A549 (cell line): Measurements from ENCODE around the gene TTLL1. TPM values are rescaled to one million over a fixed set of nuclear protein-coding genes. Genes with fewer than 3 reads are reported as not detected.
A peak's percentile ranks its signal among the peaks of the same experiment; 100 is the strongest.

ENCODE experiments used
- ATAC-seq, 2 experiments: fragments of 200-7000 bp in 1 of 2; fragments of >200 bp in 1 of 2; cut with Nextera tagmentation in 1 of 2; cut with Tn5 transposase in 1 of 2; 3 replicates each; pipeline versions ENCODE4 v1.8.0 to v1.9.1; 2018 to 2020; ENCODE audit warnings: mild to moderate bottlenecking in 1 of 2, moderate library complexity in 1 of 2
- CTCF ChIA-PET: fragments of 300-600 bp; sonication (Branson Sonifier 250); formaldehyde crosslinking; extraction: SDS; loops from one replicate; lab custom pipeline; 2021; ENCODE audit warnings: antibody characterized with exemption, inconsistent platforms; lab: Yijun Ruan, JAX
- POLR2A ChIA-PET: fragments of 350-600 bp; formaldehyde crosslinking; extraction: SDS; loops from one replicate; lab custom pipeline; 2021; ENCODE audit warnings: antibody characterized with exemption, inconsistent platforms; lab: Yijun Ruan, JAX
- DNase-seq, 2 experiments: peaks; one replicate each; pipeline versions ENCODE4 v3.0.0 to v3.0.0-alpha.2; 2011 to 2016; ENCODE audit warnings: low read depth in 1 of 2, low spot score in 1 of 2
- FAIRE-seq: peaks from 2 replicates; lab custom pipeline; 2011; peaks lifted over from hg19 to GRCh38; lab: Jason Lieb, UNC
- H3K27ac ChIP-seq, 2 experiments: fragments of >200 bp; sonication (Bioruptor Twin); formaldehyde crosslinking; 3 replicates each; pipeline ENCODE4 v1.5.1; 2016 to 2017
- H3K4me1 ChIP-seq: fragments of >200 bp; sonication (Bioruptor Twin); formaldehyde crosslinking; 3 replicates; pipeline ENCODE4 v1.6.1; 2016
- H3K4me2 ChIP-seq: fragments of >200 bp; sonication (Bioruptor Twin); formaldehyde crosslinking; 3 replicates; pipeline ENCODE4 v1.6.1; 2016
- H3K4me3 ChIP-seq: fragments of >200 bp; sonication (Bioruptor Twin); formaldehyde crosslinking; 3 replicates; pipeline ENCODE4 v1.5.1; 2016
- H3K9me3 ChIP-seq: fragments of >200 bp; sonication (Bioruptor Twin); formaldehyde crosslinking; 3 replicates; pipeline ENCODE4 v1.6.1; 2016
- BHLHE40 ChIP-seq: IDR thresholded peaks from 2 replicates; pipeline ENCODE4 v1.6.1; 2012; ENCODE audit warnings: low read depth, low read length, inconsistent platforms
- CBX2 ChIP-seq: fragments of 200-600 bp; sonication (generic); IDR thresholded peaks from 2 replicates; pipeline ENCODE4 v1.6.1; 2016; ENCODE audit warnings: low read depth, mild to moderate bottlenecking, borderline replicate concordance
- CBX8 ChIP-seq: fragments of 200-600 bp; sonication (generic); IDR thresholded peaks from 2 replicates; pipeline ENCODE4 v1.6.1; 2016
- CEBPB ChIP-seq, 2 experiments: fragments of >200 bp in 1 of 2; sonication (Bioruptor Twin) in 1 of 2; formaldehyde crosslinking in 1 of 2; IDR thresholded peaks; 2 replicates each; pipeline ENCODE4 v1.6.1; 2012 to 2016
- CHD4 ChIP-seq: fragments of 200-600 bp; sonication (generic); IDR thresholded peaks from 2 replicates; pipeline ENCODE4 v1.6.1; 2016; ENCODE audit warnings: antibody characterized with exemption, mild to moderate bottlenecking, borderline replicate concordance
- E2F6 ChIP-seq: IDR thresholded peaks from 2 replicates; pipeline ENCODE4 v1.6.1; 2012; ENCODE audit warnings: low read depth, borderline replicate concordance
- EHF ChIP-seq: fragments of 250-450 bp; sonication (Bioruptor Pico); IDR thresholded peaks from 2 replicates; pipeline ENCODE4 v1.5.0; 2020; ENCODE audit warnings: mild to moderate bottlenecking
- EP300 ChIP-seq, 2 experiments: fragments of >200 bp; sonication (Bioruptor Twin); formaldehyde crosslinking; IDR thresholded peaks; 2 replicates in 1 of 2; 3 replicates in 1 of 2; pipeline ENCODE4 v1.6.1; 2016 to 2017
- ESRRA ChIP-seq: fragments of 150-350 bp; IDR thresholded peaks from 2 replicates; pipeline ENCODE4 v1.6.1; 2014; ENCODE audit warnings: mild to moderate bottlenecking, low read length, borderline replicate concordance
- FOSB ChIP-seq: fragments of 250-450 bp; sonication (Bioruptor Pico); IDR thresholded peaks from 2 replicates; pipeline ENCODE4 v1.5.0; 2020; ENCODE audit warnings: mild to moderate bottlenecking, moderate library complexity
- FOSL2 ChIP-seq, 2 experiments: fragments of 450-650 bp in 1 of 2; fragments of >200 bp in 1 of 2; sonication (Bioruptor Twin) in 1 of 2; formaldehyde crosslinking; IDR thresholded peaks; 2 replicates each; pipeline versions ENCODE4 v1.5.0 to v1.6.1; 2016 to 2020; ENCODE audit warnings: mild to moderate bottlenecking in 1 of 2, moderate library complexity in 1 of 2
- FOXS1 ChIP-seq: fragments of 250-450 bp; sonication (Bioruptor Pico); IDR thresholded peaks from 2 replicates; pipeline ENCODE4 v1.5.0; 2020; ENCODE audit warnings: mild to moderate bottlenecking, moderate library complexity
- GATA3 ChIP-seq: IDR thresholded peaks from 2 replicates; pipeline ENCODE4 v1.6.1; 2012; ENCODE audit warnings: borderline replicate concordance
- HDAC2 ChIP-seq: fragments of 200-600 bp; sonication (generic); IDR thresholded peaks from 2 replicates; pipeline ENCODE4 v1.6.1; 2016
- HES2 ChIP-seq: fragments of >200 bp; sonication (Bioruptor Twin); formaldehyde crosslinking; IDR thresholded peaks from 2 replicates; pipeline ENCODE4 v1.6.1; 2016
- HEYL ChIP-seq: fragments of 250-450 bp; sonication (Bioruptor Pico); IDR thresholded peaks from 2 replicates; pipeline ENCODE4 v1.8.0; 2021; ENCODE audit warnings: mild to moderate bottlenecking, moderate library complexity
- HOXA7 ChIP-seq: fragments of 250-450 bp; sonication (Bioruptor Pico); IDR thresholded peaks from 2 replicates; pipeline ENCODE4 v1.5.0; 2020; ENCODE audit warnings: mild to moderate bottlenecking, moderate library complexity
- HOXB5 ChIP-seq: fragments of 250-450 bp; sonication (Bioruptor Pico); IDR thresholded peaks from 2 replicates; pipeline ENCODE4 v1.5.0; 2020; ENCODE audit warnings: mild to moderate bottlenecking, moderate library complexity
- JUNB ChIP-seq: fragments of >200 bp; sonication (Bioruptor Twin); formaldehyde crosslinking; IDR thresholded peaks from 2 replicates; pipeline ENCODE4 v1.6.1; 2016
- KDM1A ChIP-seq: fragments of 200-600 bp; sonication (generic); IDR thresholded peaks from 2 replicates; pipeline ENCODE4 v1.6.1; 2016; ENCODE audit warnings: low read depth, mild to moderate bottlenecking
- MAX ChIP-seq: IDR thresholded peaks from 2 replicates; pipeline ENCODE4 v1.6.1; 2012
- MAZ ChIP-seq: fragments of 150-350 bp; IDR thresholded peaks from 2 replicates; pipeline ENCODE4 v1.6.1; 2014; ENCODE audit warnings: antibody characterized with exemption, low read depth, low read length, borderline replicate concordance
- MYC ChIP-seq: IDR thresholded peaks from 2 replicates; pipeline ENCODE4 v1.6.1; 2012; ENCODE audit warnings: mild to moderate bottlenecking, inconsistent platforms, low read length, improper control_type of control experiment, borderline replicate concordance
- NPAS2 ChIP-seq: fragments of 250-450 bp; sonication (Bioruptor Pico); IDR thresholded peaks from 2 replicates; pipeline ENCODE4 v1.8.0; 2022; ENCODE audit warnings: mild to moderate bottlenecking, moderate library complexity, borderline replicate concordance
- POLR2A ChIP-seq: IDR thresholded peaks from 2 replicates; pipeline ENCODE4 v1.6.1; 2012; ENCODE audit warnings: mild to moderate bottlenecking, low read length
- RAD21 ChIP-seq, 2 experiments: fragments of >200 bp in 1 of 2; sonication (Bioruptor Twin) in 1 of 2; formaldehyde crosslinking in 1 of 2; IDR thresholded peaks in 1 of 2; conservative IDR thresholded peaks in 1 of 2; 2 replicates in 1 of 2; 3 replicates in 1 of 2; pipeline ENCODE4 v1.6.1; 2012 to 2018; ENCODE audit warnings: inconsistent platforms in 1 of 2
- RNF2 ChIP-seq: fragments of 200-600 bp; sonication (generic); IDR thresholded peaks from 2 replicates; pipeline ENCODE4 v1.6.1; 2016; ENCODE audit warnings: low read depth, mild to moderate bottlenecking, antibody characterized with exemption, moderate library complexity, borderline replicate concordance
- SREBF2 ChIP-seq: fragments of 450-650 bp; IDR thresholded peaks from 2 replicates; pipeline ENCODE4 v1.6.1; 2014; ENCODE audit warnings: mild to moderate bottlenecking, moderate library complexity
- TFCP2L1 ChIP-seq: fragments of 250-450 bp; sonication (Bioruptor Pico); IDR thresholded peaks from 2 replicates; pipeline ENCODE4 v1.5.0; 2021; ENCODE audit warnings: mild to moderate bottlenecking
- TP53 ChIP-seq: fragments of 250-450 bp; sonication (Bioruptor Pico); IDR thresholded peaks from 2 replicates; pipeline ENCODE4 v1.5.0; 2021; ENCODE audit warnings: mild to moderate bottlenecking, moderate library complexity
- ZFP36 ChIP-seq: fragments of 450-650 bp; IDR thresholded peaks from 2 replicates; pipeline ENCODE4 v1.6.1; 2014; ENCODE audit warnings: borderline replicate concordance; ENCODE audit not compliant: partially characterized antibody
- WGBS: methylation state at CpG from one replicate; pipeline ENCODE4 v1.1.6; 2017; ENCODE audit errors: missing lambda C conversion rate; 5-methylcytosine and 5-hydroxymethylcytosine counted together
- polyA plus RNA-seq, 4 experiments: library from polyadenylated mRNA; depleted of rRNA in 3 of 4; stranded (reverse); fragments of >200 nt; fragmentation: RNase III in 1 of 4; extraction: RNeasy Plus Mini Kit Qiagen cat#74134 plus additional on column Dnase treatment in 1 of 4; gene quantifications; 2 replicates in 3 of 4; 3 replicates in 1 of 4; pipeline ENCODE4 v1.2.3, GENCODE V29; 2011 to 2017

The TTLL1 gene
- polyA plus RNA-seq, 2 of the 4 experiments (the other 2 are of a cell fraction): 2.3 to 5.0 TPM

GRCh38 chr22:43113526-43114251 is 24.5 kb upstream of the TTLL1 start:
- CTCF ChIA-PET: interaction anchor here (0.6 kb wide), 2 partner anchors 16 to 713 kb away, joined by 3 to 4 read pairs; no protein-coding TSS in a partner anchor
- H3K27ac ChIP-seq: no peak overlapping the region
- DNase-seq: no peak
- no peaks in the 10 kb centered on the region for H3K9me3 ChIP-seq
- H3K4me3 ChIP-seq: no peak overlapping the region
- no peak overlapping the region for H3K4me2 ChIP-seq
- no peak for ATAC-seq
- no peak for FAIRE-seq
- 0 out of 3 replicates have a peak, but pooled peaks cover 2% of the 10 kb centered on the region for H3K4me1 ChIP-seq
- TF ChIP-seq GATA3 (no peak), CHD4 (no peak), RAD21 (conservative IDR thresholded peaks at IDR 0.05 in 1 of 2, IDR thresholded peaks at IDR 0.05 in 1 of 2) (no peak), SREBF2 (no peak), CEBPB (IDR thresholded peaks at IDR 0.05) (no peak), EP300 (IDR thresholded peaks at IDR 0.05) (no peak), MYC (no peak), NPAS2 (CRISPR knock-in tag) (no peak), HEYL (CRISPR knock-in tag) (no peak), TFCP2L1 (CRISPR knock-in tag) (no peak), JUNB (no peak), HOXB5 (CRISPR knock-in tag) (no peak), BHLHE40 (no peak), ZFP36 (no peak), HOXA7 (no peak), HES2 (no peak), CBX8 (no peak), FOSL2 (IDR thresholded peaks at IDR 0.05) (no peak), FOSL2 (CRISPR knock-in tag; IDR thresholded peaks at IDR 0.05) (no peak)
- POLR2A ChIA-PET: no interaction called here
- WGBS: 87% methylated on average over 13 of the region's 13 CpGs

- 0 out of 3 replicates have a peak, but pooled peaks cover 2% of the 10 kb centered on the region for H3K4me1 ChIP-seq
- FAIRE-seq: no peak
- peak; percentile 59 to 69 for ATAC-seq
- H3K27ac ChIP-seq: peak overlapping the region; percentile 58 to 82; a peak in 5 of 6 replicates
- CTCF ChIA-PET: interaction anchor here (0.6 to 1.3 kb wide), 3 partner anchors 10 to 838 kb away, joined by 3 read pairs; no protein-coding TSS in a partner anchor
- 49% methylated on average over 9 of the region's 86 CpGs for WGBS
- peak overlapping the region; percentile 73 for H3K4me3 ChIP-seq
- POLR2A ChIA-PET: no interaction called here
- TF ChIP-seq HEYL (CRISPR knock-in tag) (no peak), ESRRA (no peak), FOSB (CRISPR knock-in tag) (no peak), FOSL2 (IDR thresholded peaks at IDR 0.05) (no peak), FOSL2 (CRISPR knock-in tag; IDR thresholded peaks at IDR 0.05) (no peak), HDAC2 (no peak), RNF2 (peak; percentile 35; the same call in 1 of the 2 replicates), EHF (CRISPR knock-in tag) (no peak), MAZ (no peak), GATA3 (no peak), FOXS1 (CRISPR knock-in tag) (no peak), TP53 (CRISPR knock-in tag) (no peak), MAX (peak; percentile 35; the same call in 1 of the 2 replicates), E2F6 (peak; percentile 54; the same call in 1 of the 2 replicates), POLR2A (no peak), CBX2 (no peak), KDM1A (peak; percentile 87; the same call in 1 of the 2 replicates)
- peak overlapping the region; percentile 93 for H3K4me2 ChIP-seq
- no peak for DNase-seq
- H3K9me3 ChIP-seq: no peaks in the 10 kb centered on the region
Measured at GRCh38 chr22:43110927-43111623, 21.9 kb upstream of the TTLL1 start.
